GM19099 (cell line): Measurements from ENCODE around the gene SLC25A22.

Experiments used
- POLR2A ChIP-seq: IDR thresholded peaks from 3 replicates; pipeline ENCODE4 v1.6.1; 2011; ENCODE audit warnings: low read depth; ENCODE audit not compliant: insufficient read length; ENCODE audit errors: extremely low read depth

SLC25A22 gene

DNA sequence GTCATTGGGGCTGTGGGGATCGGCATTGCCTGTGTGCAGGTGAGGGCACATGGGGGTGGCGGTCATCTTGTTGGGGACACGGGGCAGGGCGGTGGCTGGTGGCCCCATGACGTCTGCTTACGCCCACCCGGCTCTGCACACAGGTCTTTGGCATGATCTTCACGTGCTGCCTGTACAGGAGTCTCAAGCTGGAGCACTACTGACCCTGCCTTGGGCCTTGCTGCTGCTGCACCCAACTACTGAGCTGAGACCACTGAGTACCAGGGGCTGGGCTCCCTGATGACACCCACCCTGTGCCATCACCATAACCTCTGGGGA is 39.9 kb upstream of the SLC25A22 start:
- no peak for TF ChIP-seq POLR2A

DNA sequence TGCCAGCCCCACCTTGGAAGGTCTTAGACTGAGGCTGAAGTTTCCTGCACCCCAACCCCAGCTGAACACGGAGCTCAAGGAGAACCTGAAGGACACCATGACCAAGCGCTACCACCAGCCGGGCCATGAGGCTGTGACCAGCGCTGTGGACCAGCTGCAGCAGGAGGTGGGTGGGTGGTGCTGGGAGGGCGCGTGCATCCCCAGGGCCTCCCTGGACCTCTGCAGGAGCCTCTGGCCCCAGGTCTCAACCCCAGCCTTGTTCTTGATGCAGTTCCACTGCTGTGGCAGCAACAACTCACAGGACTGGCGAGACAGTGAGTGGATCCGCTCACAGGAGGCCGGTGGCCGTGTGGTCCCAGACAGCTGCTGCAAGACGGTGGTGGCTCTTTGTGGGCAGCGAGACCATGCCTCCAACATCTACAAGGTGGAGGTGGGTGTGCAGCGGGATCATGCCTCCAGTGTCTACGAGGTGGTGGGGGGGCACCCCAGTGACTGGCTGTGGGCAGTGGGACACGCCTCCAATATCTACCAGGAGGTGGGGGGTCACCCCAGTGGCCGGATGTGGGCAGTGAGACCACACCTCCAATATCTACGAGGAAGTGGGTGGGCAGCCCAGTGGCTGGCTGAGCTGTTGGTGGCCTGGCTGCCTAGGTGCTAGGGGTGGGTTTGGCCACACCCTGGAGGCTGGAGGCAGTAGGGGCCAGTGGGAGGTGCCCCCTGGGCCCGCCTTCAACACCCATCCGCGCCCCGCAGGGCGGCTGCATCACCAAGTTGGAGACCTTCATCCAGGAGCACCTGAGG is 39.3 kb upstream of the SLC25A22 start:
- no peak for TF ChIP-seq POLR2A

DNA sequence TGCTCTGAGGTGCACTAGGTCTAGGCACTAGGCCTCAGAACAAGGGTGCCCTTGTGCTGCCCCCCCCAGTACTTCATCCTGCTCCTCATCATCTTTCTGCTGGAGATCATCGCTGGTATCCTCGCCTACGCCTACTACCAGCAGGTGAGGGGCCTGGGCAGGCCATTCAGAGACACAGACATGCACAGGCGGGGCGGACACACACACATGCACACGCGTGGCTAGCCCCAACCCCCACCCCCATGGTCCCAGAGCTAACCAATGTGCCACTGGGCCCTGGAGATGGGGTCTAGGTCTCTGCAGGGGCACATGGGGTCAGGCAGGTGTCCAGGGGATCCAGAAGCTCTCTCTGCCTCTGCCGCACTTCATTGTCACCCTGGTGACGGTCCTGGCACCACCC is 38.6 kb upstream of the SLC25A22 start:
- TF ChIP-seq POLR2A = no peak

DNA sequence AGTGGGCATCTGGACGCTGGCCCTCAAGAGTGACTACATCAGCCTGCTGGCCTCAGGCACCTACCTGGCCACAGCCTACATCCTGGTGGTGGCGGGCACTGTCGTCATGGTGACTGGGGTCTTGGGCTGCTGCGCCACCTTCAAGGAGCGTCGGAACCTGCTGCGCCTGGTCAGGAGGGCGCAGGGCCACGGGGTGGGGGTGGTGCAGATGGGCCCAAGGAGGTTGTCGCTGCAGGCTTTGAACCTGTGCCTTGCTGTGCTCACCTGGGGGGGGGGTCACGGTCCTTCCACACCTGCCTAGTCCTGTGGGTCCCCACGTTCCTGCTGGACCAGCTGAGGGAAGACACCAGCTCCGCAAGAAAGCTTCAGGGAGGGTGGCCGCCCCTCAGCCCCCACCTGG is 38.2 kb upstream of the SLC25A22 start:
- TF ChIP-seq POLR2A = no peak

DNA sequence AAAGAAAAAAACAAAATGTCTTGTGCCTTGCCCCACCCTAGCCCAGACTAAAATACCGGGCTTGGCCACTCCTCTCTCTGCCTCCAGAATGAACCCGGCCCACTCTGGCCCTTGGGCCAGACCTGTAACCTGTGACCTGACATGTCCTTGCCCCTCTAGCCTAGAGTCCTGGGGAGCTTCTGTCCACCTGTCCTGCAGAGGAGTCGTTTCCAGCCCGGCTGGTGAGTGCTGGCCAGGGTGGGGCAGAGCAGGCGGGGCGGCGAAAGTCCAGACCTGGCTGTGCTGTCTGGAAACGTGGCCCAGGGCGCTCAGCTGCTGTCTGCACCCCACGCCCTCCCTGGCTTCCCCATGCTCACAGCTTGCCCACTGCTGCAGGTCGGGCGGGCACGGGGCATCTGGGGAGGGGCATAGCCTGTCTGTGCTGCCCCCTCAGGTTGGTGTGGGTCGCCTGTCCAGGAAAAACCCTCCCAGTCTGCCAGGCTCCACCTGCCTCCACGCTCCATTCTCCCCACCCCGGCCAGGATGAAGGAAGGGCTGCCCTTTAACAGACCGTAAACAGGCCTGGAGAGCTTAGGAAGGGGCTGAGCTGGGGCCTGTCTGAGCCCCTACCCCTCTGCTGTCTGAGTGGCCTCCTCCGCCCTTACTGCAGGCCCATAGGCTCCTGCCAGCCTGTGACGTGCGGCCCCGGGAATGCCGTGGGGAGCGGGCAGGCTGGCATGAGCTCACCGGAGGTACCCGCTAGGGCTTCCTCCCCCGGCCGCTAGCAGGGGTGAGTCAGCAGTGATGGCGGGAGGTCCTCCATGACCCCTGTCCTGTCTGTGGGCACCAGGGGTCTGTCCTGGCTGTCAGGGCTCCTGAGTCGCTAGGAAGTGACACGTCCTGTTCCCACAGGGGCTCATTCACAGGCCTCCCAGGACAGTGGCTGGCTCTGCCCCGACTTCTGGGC is 36.6 kb upstream of the SLC25A22 start:
- TF ChIP-seq POLR2A = no peak

DNA sequence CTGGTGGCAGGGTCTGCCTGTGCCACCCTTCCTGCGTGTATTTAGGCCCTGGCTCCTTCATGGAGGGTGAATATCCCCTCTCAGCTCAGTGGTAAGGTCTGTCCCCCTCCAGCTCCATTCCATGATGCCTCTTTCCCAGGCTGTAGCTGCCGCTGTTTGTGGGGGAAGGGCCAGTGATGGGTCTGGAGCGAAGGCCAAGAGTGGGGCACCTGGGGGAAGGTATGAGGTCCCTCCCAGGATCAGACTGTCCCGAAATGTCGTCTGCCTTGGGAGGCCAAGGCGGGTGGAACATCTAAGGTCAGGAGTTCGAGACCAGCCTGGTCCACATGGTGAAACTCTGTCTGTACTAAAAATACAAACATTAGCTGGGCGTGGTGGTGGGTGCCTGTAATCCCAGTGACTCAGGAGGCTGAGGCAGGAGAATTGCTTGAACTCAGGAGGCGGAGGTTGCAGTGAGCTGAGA is 35.8 kb upstream of the SLC25A22 start:
- TF ChIP-seq POLR2A = no peak

DNA sequence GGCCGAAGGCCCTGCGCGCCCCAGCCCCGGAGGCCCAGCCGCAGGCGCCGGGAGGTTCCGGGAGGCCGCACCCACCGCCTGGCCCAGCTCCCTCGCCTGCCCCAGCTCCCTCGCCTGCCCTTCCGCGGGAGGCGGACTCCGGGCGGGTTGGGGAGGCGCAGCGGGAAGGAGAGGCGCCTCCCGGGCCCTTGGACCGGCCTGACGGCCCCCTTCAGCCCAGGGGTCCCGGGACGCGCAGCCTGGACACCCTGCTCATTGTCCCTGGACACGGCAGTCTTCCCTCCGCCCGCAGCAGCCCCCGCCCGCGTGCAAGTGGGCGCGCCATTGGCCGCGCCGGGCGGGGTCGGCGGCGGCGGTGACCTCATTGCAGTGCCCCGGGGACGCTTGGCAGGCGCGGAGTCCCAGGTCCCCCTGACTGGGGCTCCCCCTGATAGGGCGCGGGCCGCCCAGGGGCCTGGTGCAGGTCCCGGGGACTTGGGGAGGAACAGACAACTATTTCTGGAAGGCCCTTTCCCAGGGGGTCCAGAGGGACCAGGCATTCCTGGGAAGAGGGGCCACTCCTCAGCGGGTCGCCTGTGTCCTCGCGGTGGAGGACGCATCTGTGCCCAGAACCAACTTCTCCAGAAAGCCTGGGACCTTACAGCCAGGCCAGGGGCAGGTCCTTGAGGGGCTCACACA is 35.2 kb upstream of the SLC25A22 start:
- TF ChIP-seq POLR2A = no peak

DNA sequence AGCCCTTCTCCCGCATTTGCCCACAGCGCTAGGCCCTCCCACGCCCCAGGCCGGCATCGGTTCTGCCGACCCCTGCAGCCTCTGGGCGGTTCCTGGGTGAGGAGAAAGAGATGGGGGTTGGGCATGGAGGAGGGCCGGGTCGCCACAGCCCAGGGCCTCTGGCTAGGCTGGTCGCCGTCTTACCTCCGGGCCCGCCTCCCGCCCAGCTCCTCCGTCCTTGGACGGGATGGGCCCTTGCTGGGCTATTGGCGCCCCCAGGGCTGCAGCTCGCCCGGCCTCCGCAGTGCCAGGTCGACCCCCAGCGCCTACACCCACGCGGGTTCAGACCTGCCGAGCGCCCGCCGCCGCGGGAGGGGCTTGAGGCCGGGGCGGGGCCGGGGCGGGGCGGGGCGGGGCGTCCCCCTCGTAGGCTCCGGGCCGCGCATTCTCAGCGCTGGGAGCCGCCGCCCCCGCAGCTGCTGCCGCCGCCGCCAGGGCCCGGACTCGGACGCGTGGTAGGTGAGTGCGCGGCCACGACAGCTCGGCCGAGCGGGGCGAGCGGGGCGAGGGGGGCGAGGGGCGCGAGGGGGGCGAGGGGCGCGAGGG is 34.5 kb upstream of the SLC25A22 start, which contains the start of gene CD151:
Gene CD151, plus strand, starts transcription at position 424 of the 585 bp plus-strand sequence. CDS start 3,118 bp downstream, outside the sequence.
- TF ChIP-seq POLR2A = no peak

DNA sequence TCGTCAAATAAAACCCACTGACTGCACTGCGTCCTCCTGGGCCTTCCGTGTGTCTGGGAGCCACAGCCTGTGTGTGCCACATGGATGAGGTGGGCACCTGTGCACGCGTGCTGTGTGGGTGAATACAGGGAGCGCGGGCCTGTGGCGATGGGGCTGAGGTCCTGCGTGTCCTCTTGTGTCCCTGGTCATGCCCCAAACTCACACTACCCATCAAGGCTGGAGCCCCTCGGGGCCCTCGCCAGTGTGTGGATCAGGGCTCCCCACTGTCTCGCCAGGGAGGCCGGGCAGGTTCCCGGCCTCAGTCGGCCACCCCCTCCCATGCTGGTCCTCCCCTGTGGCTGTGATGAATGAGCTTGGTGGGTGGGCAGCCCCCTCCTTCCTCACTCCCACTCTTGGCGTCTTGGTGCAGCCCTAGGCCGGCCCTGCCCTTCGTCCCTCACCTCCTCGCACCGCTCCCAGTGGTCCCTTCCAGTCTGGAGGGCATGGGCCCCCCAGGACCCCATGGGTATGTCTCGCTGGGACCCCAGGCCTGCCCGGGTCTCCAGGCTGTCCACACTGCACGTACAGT is 34.0 kb upstream of the SLC25A22 start:
- no peak for TF ChIP-seq POLR2A

DNA sequence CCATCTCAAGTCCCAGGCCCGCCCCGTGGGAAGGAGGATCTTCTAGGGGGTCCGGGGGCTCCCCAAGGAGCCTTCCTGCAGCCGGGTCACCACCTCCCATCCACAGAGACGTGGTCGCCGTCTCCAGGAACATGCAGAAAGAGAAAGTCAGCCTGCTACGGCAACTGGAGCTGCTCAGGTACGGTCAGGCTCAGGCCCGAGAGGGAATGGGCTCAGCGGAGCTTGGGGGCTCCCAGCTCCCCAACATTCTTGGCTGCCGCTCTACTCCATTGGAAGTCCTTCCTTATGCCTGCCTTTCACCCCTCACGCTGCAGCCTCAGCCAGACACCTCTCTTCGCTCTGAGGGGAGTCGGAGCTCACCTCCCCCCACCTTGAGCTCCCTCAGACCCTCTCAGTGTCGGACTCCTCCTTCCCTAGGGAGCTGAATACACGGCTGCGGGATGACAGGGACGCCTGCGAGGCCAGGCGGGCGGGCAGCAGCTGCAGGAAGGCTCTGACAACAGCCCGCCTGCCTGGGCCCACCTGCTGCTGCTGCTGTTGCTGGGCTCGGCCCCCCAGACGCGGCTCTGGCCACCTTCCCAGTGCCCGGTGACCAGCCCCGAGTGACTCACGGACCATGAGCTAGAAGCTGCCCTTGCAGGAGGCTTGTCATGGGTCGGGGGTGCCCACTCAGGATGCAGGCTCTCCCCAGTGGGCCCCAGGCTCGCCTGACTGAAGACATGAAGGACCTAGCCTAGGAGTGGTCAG is 33.2 kb upstream of the SLC25A22 start:
- no peak for TF ChIP-seq POLR2A

DNA sequence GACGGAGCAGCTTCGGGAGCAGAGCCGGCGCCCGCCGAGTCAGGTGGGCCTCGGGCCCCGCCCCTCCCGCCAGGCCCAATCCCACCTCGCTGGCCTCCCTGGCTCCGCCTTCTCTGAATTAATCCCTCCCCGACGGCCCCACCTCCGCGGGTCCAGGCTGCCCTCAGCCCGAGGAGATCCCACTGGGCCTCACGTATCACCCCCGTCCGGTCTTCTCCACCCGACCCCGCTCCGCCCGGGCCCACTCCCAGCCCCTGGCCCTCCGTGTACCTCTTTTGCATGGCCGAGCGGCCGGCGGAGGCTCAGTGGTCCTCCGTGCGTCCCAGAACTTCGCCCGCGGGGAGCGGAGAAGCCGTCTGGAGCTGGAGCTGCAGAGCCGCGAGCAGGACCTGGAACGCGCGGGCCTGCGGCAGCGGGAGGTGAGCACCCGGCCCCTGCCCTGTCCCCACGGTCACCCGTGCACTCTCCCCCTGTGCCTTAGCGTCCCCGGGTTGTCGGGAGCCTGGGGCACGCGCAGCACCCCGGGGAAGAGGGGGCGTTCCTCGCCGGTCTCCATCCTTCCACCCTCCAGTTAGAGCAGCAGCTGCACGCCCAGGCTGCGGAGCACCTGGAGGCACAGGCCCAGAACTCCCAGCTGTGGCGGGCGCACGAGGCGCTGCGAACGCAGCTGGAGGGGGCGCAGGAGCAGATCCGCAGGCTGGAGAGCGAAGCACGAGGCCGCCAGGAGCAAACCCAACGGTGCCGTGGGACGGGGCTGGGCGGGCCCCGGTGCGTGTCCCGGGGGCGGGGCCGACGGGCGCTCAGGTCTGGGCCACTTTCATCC is 32.4 kb upstream of the SLC25A22 start:
- no peak for TF ChIP-seq POLR2A

DNA sequence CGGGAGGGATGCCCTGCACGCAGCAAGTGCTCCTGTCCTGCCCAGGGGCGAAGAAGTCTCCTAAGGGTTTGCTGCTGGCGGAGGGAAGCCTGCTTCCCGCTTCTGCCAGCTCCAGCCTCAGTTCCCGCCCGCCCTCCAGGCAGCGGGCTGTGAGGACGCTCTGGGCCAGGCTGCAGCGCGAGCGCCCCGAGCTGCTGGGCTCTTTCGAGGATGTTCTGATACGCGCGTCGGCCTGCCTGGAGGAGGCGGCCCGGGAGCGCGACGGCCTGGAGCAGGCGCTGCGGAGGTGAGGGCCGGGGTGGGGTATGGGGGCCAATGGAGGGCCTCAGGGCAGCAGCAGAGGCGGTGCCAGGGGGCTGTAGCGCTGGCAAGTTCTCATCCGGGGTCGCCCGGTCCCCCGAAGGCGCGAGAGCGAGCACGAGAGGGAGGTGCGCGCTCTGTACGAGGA is 31.8 kb upstream of the SLC25A22 start:
- no peak for TF ChIP-seq POLR2A
